Aorta (tissue), 5 donors: Measurements from ENCODE around the gene KCNH3. TPM values are rescaled to one million over a fixed set of nuclear protein-coding genes. Genes with fewer than 3 reads are reported as not detected.
A peak's percentile ranks its signal among the peaks of the same experiment; 100 is the strongest.

ENCODE experiments used
- ATAC-seq: fragments of 200-7000 bp; cut with Tn5 transposase; one replicate; pipeline ENCODE4 v1.9.1; 2022; ENCODE audit warnings: moderate library complexity; ENCODE audit not compliant: low FRiP score
- DNase-seq, 2 donors: peaks; one replicate each; pipeline ENCODE4 v3.0.0-alpha.2; 2020
- H3K27ac ChIP-seq, 2 donors: one replicate each; pipeline ENCODE4 v1.5.1; 2013; ENCODE audit warnings: low read length in 2 of 2, mild to moderate bottlenecking in 2 of 2, moderate library complexity in 2 of 2, control low read depth in 1 of 2, inconsistent platforms in 1 of 2, low read depth in 1 of 2
- H3K27me3 ChIP-seq, 2 donors: one replicate each; pipeline ENCODE4 v1.6.1; 2013; ENCODE audit warnings: control low read depth in 1 of 2, low read length in 1 of 2, mild to moderate bottlenecking in 1 of 2, moderate library complexity in 1 of 2; ENCODE audit not compliant: insufficient read depth in 2 of 2, control insufficient read depth in 1 of 2
- H3K36me3 ChIP-seq, 2 donors: one replicate each; pipeline ENCODE4 v1.6.1; 2013; ENCODE audit warnings: control low read depth in 1 of 2, low read length in 1 of 2, mild to moderate bottlenecking in 1 of 2; ENCODE audit not compliant: insufficient read depth in 2 of 2, control insufficient read depth in 1 of 2
- H3K4me1 ChIP-seq, 2 donors: one replicate each; pipeline ENCODE4 v1.6.1; 2013; ENCODE audit warnings: low read length in 2 of 2, control low read depth in 1 of 2, mild to moderate bottlenecking in 1 of 2, moderate library complexity in 1 of 2; ENCODE audit not compliant: insufficient read depth in 2 of 2, control insufficient read depth in 1 of 2
- H3K4me3 ChIP-seq, 2 donors: one replicate each; pipeline ENCODE4 v1.5.1; 2013; ENCODE audit warnings: low read length in 2 of 2, control low read depth in 1 of 2, mild to moderate bottlenecking in 1 of 2
- H3K9me3 ChIP-seq: one replicate; pipeline ENCODE4 v1.6.1; 2013; ENCODE audit warnings: mild to moderate bottlenecking, low read length; ENCODE audit not compliant: control insufficient read depth
- WGBS, 2 donors: extraction: QIAGEN DNeasy Blood & Tissue Kit; methylation state at CpG; one replicate each; pipeline ENCODE4 v1.1.7; 2013; 5-methylcytosine and 5-hydroxymethylcytosine counted together
- intact Hi-C, 2 donors: fragments of 100-400 bp; cut with DNase I; formaldehyde crosslinking; loops; one replicate each; pipeline versions ENCODE4 v1.14.2 to v1.15.0; 2022
- polyA plus RNA-seq, 2 donors: library from polyadenylated mRNA; stranded (reverse); fragments of 200-250 nt; gene quantifications; one replicate each; pipeline ENCODE4 v1.2.3, GENCODE V29; 2013
- total RNA-seq, 2 donors: library from RNA; stranded (reverse); fragmentation: NEBNext Ultra II Directional; extraction: Animal tissue kit (Norgen Biotek cat#: 25700); gene quantifications; one replicate each; pipeline ENCODE4 v1.2.1, GENCODE V29; 2021
- donor health status: healthy with polysubstance abuse.
- donor health status: Bipolar disorder and iron deficiency.
- donor health status: DM: no; HTN: no; CAD: no.
- donor health status: DM: no; HTN: no; CAD: no.
- donor health status: DM: yes; HTN: yes; CAD: no.

The KCNH3 gene
- total and polyA plus RNA-seq, 4 donors: 0.10 to 1.7 (median 0.90) TPM

DNA sequence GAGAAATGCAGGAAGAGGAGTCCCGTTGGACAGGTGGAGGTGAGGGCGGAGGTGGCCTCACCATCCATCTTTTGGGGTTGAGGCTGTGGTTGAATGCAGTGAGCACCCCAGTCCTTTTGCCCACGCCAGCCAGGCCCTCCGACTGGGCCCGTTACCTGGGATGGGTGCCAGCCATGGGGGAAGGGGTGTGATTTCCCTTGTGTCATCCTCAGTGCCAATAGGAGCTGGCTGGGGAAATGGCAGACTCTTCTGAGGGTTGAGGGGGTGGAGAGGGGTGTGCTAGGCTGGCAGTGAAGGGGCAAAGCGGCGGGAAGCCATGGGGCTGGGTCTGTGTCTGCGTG lies 9.6 kb downstream of the KCNH3 start:
- no peaks in the 10 kb centered on the region for H3K9me3 ChIP-seq
- H3K27ac ChIP-seq: no peak overlapping the region
- peak overlapping the region in 1 of 2 donors; percentile 2 for H3K4me3 ChIP-seq
- intact Hi-C loops: no loop called here
- no peaks in the 10 kb centered on the region for H3K27me3 ChIP-seq
- 31 to 34% methylated on average over 8 of the region's 8 CpGs for WGBS, 2 donors
- ATAC-seq: no peak
- no peaks in the 10 kb centered on the region for H3K4me1 ChIP-seq
- no peak for DNase-seq
- no peaks in the 10 kb centered on the region for H3K36me3 ChIP-seq

DNA sequence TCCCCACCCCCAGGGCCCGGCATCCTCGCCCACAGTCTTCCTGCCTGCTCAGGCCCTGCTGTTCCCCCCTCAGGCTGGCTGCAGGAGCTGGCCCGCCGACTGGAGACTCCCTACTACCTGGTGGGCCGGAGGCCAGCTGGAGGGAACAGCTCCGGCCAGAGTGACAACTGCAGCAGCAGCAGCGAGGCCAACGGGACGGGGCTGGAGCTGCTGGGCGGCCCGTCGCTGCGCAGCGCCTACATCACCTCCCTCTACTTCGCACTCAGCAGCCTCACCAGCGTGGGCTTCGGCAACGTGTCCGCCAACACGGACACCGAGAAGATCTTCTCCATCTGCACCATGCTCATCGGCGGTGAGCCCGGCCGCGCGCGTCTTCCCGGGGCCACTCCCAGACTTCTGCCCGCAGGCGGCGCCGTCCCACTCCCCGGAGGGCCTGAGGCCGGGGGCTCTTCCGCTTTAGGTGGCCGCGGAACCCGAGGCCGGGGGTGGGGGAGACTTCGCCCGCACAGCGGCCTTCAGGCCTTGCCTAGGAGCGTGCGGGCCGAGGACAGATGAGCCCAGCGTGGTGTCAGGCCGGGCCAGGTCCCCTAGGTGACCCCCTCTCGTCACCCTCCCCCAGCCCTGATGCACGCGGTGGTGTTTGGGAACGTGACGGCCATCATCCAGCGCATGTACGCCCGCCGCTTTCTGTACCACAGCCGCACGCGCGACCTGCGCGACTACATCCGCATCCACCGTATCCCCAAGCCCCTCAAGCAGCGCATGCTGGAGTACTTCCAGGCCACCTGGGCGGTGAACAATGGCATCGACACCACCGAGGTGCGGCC lies 10.2 kb downstream of the KCNH3 start:
- H3K36me3 ChIP-seq: no peaks in the 10 kb centered on the region
- no peaks in the 10 kb centered on the region for H3K4me1 ChIP-seq
- ATAC-seq: peak; percentile 39
- WGBS, 2 donors: 10% methylated on average over 66 to 70 of the region's 70 CpGs
- H3K27ac ChIP-seq: no peak overlapping the region
- peak in 1 of 2 donors; percentile 85 for DNase-seq
- intact Hi-C loops: no loop called here
- H3K4me3 ChIP-seq: peak overlapping the region in 1 of 2 donors; percentile 2
- no peaks in the 10 kb centered on the region for H3K9me3 ChIP-seq
- H3K27me3 ChIP-seq: no peaks in the 10 kb centered on the region

DNA sequence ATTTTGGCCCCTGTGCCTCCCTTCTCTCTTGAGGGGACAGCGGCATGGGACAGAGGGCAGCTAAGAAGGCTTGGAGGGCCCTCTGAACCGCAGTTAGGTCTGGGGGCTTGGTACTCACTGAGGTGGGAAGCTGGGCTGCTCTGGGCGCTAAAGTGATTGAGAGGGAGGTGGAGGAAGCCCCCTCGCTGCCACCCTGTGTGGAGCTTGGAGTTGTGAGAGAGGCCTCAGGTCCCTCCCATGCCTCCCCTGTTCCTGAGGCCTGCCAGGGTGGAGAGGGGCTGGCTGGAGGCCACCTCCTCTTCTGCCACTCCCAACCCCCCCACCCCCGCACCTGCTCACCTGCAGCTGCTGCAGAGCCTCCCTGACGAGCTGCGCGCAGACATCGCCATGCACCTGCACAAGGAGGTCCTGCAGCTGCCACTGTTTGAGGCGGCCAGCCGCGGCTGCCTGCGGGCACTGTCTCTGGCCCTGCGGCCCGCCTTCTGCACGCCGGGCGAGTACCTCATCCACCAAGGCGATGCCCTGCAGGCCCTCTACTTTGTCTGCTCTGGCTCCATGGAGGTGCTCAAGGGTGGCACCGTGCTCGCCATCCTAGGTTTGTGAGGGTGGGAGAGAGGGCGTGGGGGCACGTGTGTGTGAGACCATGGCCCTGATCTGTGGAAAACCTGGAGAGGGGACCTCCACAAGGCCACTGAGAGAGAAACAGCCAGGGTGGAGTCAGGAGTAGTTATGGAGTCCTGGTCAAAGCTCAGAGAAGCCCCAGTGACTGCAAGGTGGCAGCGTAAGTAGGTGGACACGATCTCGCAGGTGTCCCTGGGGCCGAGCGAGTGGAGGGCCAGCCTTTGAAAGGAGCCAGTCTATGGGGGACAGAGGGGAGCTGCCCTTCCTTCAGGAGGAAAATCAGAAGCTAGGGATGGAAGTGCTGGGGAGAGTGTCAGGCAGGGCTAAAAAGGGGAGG lies 11.2 kb downstream of the KCNH3 start:
- Histone ChIP-seq H3K27ac (no peak overlapping the region), H3K9me3 (no peaks in the 10 kb centered on the region), H3K27me3 (no peaks in the 10 kb centered on the region), H3K36me3 (no peaks in the 10 kb centered on the region), H3K4me1 (no peaks in the 10 kb centered on the region), H3K4me3 (no peak overlapping the region)
- WGBS, 2 donors: 93 to 94% methylated on average over 27 to 28 of the region's 28 CpGs
- ATAC-seq (no peak), DNase-seq (no peak)
- intact Hi-C loops: no loop called here

DNA sequence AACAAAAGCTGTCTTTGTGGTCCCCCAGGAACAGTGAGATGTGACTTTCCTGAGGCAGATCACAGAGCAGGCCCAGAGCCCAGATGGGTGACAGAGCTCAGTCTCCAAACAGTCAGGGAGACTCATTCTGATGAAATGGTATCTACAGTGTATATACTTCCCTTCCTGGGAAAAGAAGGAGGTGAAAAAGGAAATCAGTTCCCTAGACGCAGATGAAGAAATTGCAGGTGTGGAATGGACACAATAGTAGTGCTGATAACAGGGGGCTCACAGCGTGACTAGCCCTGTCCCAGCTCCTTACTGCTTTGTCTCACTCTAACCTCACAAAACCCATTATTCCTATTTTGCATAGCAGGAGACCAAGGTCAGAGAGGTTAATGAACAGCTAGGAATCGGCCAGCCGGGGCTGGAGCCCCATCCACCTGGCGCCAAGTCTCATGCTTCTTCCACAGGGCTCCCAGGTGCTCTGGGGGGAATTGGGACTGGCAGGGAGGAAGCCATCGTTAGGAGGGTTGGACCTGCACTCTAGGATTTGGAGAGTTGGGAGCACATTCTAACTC lies 11.9 kb downstream of the KCNH3 start:
- ATAC-seq (no peak), DNase-seq (no peak)
- Histone ChIP-seq H3K9me3 (no peaks in the 10 kb centered on the region), H3K36me3 (no peaks in the 10 kb centered on the region), H3K27ac (no peak overlapping the region), H3K27me3 (no peaks in the 10 kb centered on the region), H3K4me1 (no peaks in the 10 kb centered on the region), H3K4me3 (no peak overlapping the region)
- WGBS, 2 donors: 93 to 97% methylated on average over 6 of the region's 6 CpGs
- intact Hi-C loops: no loop called here

DNA sequence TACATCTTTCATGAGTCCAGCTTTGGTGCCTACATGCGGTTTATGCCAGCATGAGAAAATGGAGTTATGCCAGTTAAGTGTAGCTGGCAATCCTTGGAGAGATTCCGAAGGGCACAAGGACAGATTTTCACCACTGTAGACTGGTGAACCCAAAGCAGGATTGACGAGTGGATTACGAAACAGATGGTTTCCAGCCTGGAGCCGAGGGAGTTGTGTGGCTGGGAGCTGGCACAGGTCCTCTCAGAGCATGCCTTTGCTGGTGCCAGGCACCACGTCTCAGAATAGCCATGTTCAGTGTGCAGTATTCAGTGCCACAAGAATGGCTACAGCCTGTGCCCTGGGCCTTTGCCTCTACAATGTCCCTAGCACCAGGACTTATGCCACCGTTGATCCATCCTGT lies 13.2 kb downstream of the KCNH3 start:
- Histone ChIP-seq H3K27me3 (no peaks in the 10 kb centered on the region), H3K36me3 (no peaks in the 10 kb centered on the region), H3K4me1 (no peaks in the 10 kb centered on the region), H3K9me3 (no peaks in the 10 kb centered on the region), H3K4me3 (no peak overlapping the region), H3K27ac (no peak overlapping the region)
- intact Hi-C loops: no loop called here
- DNase-seq: no peak
- WGBS, 2 donors: 24 to 27% methylated on average over 7 of the region's 7 CpGs
- peak; percentile 24 for ATAC-seq

DNA sequence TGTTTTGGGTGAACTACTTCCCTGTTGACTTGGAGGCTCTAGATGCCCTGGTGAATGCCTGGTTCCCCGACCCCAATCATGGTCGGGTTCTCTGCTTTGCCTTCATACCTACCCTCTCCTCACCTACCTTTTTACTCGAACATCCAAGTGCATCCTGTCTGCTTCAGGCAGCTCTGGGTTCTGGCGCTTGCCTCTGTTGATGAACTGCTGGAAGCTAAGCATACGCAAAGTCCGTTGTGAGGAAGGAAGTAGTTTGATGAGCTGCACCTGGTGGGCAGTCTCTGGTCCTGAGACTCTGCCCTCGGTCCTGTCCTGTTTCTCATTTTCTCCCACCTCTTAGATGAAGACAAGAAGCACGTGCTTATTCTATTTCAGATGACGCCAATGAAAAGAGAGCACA lies 13.6 kb downstream of the KCNH3 start:
- H3K27me3 ChIP-seq: no peaks in the 10 kb centered on the region
- H3K4me3 ChIP-seq: no peak overlapping the region
- H3K4me1 ChIP-seq: no peaks in the 10 kb centered on the region
- WGBS, 2 donors: 84 to 85% methylated on average over 9 of the region's 9 CpGs
- no peaks in the 10 kb centered on the region for H3K9me3 ChIP-seq
- H3K36me3 ChIP-seq: no peaks in the 10 kb centered on the region
- ATAC-seq (no peak), DNase-seq (no peak)
- H3K27ac ChIP-seq: no peak overlapping the region
- intact Hi-C loops: no loop called here

DNA sequence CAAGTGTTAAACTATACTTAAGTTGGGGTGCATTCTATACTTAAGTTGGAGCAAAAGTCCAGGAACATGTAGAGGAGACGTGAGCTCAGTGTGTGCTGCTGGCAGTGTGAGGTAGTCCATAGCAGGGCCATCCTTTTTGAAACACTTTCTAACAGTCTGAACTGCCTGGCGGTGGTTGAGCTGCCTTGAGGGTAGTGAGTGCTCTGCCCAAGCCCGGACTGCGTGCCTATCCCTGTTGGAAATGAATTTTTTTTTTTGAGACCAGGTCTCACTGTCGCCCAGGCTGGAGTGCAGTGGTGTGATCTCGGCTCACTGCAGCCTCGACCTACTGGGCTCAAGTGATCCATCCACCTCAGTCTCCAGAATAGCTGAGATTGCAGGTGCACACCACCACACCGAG lies 14.1 kb downstream of the KCNH3 start:
- Histone ChIP-seq H3K27me3 (no peaks in the 10 kb centered on the region), H3K9me3 (no peaks in the 10 kb centered on the region), H3K4me3 (no peak overlapping the region), H3K27ac (no peak overlapping the region), H3K36me3 (peaks cover 0 to 3% of the 10 kb centered on the region in 2 donors), H3K4me1 (no peaks in the 10 kb centered on the region)
- no peak for ATAC-seq
- intact Hi-C loops: no loop called here
- DNase-seq: no peak
- 92% methylated on average over 8 of the region's 8 CpGs for WGBS, 2 donors

DNA sequence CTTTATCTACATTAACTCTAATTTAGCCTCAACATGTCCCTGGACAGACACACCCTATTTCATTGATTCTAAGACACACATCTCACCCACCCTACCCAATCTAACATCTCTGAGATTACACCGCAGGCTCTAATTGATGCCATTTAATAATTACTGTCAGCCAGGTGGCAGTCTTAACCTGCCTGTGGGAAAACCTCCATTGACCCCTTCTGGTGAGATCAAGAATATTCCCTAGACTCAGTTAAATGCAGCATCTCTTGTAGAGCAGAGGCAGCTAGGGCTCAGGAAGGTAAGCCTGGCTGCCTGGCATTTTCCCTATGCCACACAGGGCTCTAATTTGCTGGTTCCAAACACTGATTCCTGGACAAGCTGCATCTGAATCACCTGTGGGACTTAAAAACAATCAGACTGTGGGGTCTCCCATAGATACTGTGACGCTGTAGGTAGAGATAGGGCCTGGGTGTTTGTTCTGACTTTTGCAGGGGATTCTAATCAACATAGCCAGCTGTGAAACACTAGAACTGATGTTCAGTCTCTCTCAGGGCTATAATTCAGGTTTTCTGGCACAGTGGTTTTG lies 14.8 kb downstream of the KCNH3 start:
- no peaks in the 10 kb centered on the region for H3K9me3 ChIP-seq
- DNase-seq: no peak
- no peaks in the 10 kb centered on the region for H3K4me1 ChIP-seq
- ATAC-seq: no peak
- H3K4me3 ChIP-seq: no peak overlapping the region
- intact Hi-C loops: no loop called here
- 76 to 80% methylated on average over 2 of the region's 2 CpGs for WGBS, 2 donors
- no peak overlapping the region for H3K27ac ChIP-seq
- H3K27me3 ChIP-seq: no peaks in the 10 kb centered on the region
- peaks cover 0 to 6% of the 10 kb centered on the region in 2 donors for H3K36me3 ChIP-seq
